Activated naive CD4-positive, alpha-beta T cell treated with anti-CD3 and anti-CD28 coated beads, Interleukin-2, amount 10 ng/mL, durations not matched to agents 7 days and 5 days (primary cell): ENCODE data around the gene TBL1XR1.

Experiments
- CTCF ChIA-PET: fragments of 350-600 bp; sonication (Branson Sonifier 250); formaldehyde crosslinking; loops from one replicate; lab custom pipeline; 2021; ENCODE audit warnings: antibody characterized with exemption; lab: Charles Lee
- DNase-seq: peaks from one replicate; pipeline ENCODE4 v3.0.0-alpha.2; 2020
- H3K27ac Mint-ChIP-seq: one replicate; pipeline ENCODE4 v1.8.0; 2021; ENCODE audit warnings: mild to moderate bottlenecking, moderate library complexity, mixed read lengths
- H3K27me3 Mint-ChIP-seq: one replicate; pipeline ENCODE4 v1.8.0; 2021; ENCODE audit warnings: mild to moderate bottlenecking, mixed read lengths
- H3K36me3 Mint-ChIP-seq: one replicate; pipeline ENCODE4 v1.8.0; 2021; ENCODE audit warnings: mixed read lengths
- H3K4me1 Mint-ChIP-seq: one replicate; pipeline ENCODE4 v1.8.0; 2021; ENCODE audit warnings: mixed read lengths
- H3K4me3 Mint-ChIP-seq: one replicate; pipeline ENCODE4 v1.8.0; 2021; ENCODE audit warnings: mild to moderate bottlenecking, moderate library complexity, mixed read lengths
- H3K9me3 Mint-ChIP-seq: one replicate; pipeline ENCODE4 v1.8.0; 2021; ENCODE audit warnings: mixed read lengths

The TBL1XR1 gene

DNA sequence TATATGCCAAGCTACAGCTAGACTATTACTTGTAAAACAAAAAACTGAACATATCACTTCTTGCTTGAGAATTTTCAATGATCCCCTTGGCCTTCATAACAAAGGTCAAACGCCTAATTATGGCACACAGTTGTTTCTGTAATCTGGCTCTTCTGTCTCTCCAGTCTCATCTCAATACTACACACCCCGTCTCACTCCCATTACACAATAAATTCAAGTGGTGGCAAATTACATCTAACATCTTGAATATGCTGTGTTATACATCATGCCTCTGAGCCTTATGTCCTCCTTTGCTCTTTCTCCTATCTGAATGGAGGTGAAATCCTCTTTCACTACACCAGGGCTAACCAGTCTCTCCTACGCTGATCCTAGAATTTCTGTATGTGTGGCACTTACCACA is 140.4 kb downstream of the TBL1XR1 start:
- H3K4me1 Mint-ChIP-seq: peaks cover 14% of the 10 kb centered on the region
- H3K4me3 Mint-ChIP-seq: no peak overlapping the region
- no peaks in the 10 kb centered on the region for H3K9me3 Mint-ChIP-seq
- CTCF ChIA-PET: no interaction called here
- DNase-seq: no peak
- H3K36me3 Mint-ChIP-seq: peaks cover 21% of the 10 kb centered on the region
- H3K27me3 Mint-ChIP-seq: no peaks in the 10 kb centered on the region
- no peak overlapping the region for H3K27ac Mint-ChIP-seq

GRCh38 chr3:177055605-177056571 is 141.4 kb downstream of the TBL1XR1 start:
- DNase-seq: no peak
- H3K4me1 Mint-ChIP-seq: peaks cover 15% of the 10 kb centered on the region
- H3K4me3 Mint-ChIP-seq: no peak overlapping the region
- no peaks in the 10 kb centered on the region for H3K9me3 Mint-ChIP-seq
- peaks cover 18% of the 10 kb centered on the region for H3K36me3 Mint-ChIP-seq
- H3K27ac Mint-ChIP-seq: no peak overlapping the region
- CTCF ChIA-PET: interaction anchor here (0.9 kb wide), 1 partner anchor 145 kb away, joined by 3 read pairs; no protein-coding TSS in a partner anchor
- no peaks in the 10 kb centered on the region for H3K27me3 Mint-ChIP-seq

DNA sequence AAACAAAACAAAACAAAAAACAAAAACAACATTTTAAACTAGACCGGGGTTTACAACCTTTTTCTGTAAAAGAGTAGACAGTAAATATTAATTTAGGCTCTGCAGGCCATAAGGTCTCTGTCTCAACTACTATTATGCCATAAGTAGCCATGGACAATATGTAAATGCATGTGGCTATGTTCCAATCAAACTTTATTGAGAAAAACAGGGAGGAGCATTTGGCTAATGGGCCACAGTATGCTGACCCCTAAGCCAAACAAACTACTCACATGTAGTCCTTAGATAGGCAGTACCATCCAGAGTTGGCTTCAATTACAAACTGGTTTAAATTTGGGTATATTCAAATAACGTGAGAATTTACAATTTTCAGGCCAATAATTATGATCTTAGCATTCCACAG is 144.2 kb downstream of the TBL1XR1 start:
- no peak for DNase-seq
- H3K4me3 Mint-ChIP-seq: no peak overlapping the region
- H3K9me3 Mint-ChIP-seq: no peaks in the 10 kb centered on the region
- CTCF ChIA-PET: no interaction called here
- no peaks in the 10 kb centered on the region for H3K27me3 Mint-ChIP-seq
- H3K36me3 Mint-ChIP-seq: peaks cover 30% of the 10 kb centered on the region
- peaks cover 10% of the 10 kb centered on the region for H3K4me1 Mint-ChIP-seq
- H3K27ac Mint-ChIP-seq: peak overlapping the region; percentile 34

DNA sequence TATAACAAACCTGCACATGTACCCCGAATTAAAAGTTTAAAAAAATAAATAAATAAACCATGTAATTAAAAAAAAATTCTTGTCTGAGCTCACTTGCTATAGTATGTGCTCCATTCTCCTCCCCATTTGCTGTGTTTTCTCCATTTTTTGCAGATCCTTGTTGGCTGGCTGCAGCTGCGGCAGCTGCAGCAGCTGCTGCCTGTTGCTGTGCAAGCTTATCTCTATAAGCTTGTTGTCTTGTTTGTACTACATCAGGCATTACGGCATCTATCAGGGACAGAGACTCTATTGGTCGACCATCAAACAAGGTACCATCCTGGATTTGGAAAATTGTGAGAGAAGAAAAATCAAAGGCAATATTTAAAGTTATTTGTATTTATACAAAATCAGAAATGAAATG is 145.9 kb downstream of the TBL1XR1 start:
- H3K9me3 Mint-ChIP-seq: no peaks in the 10 kb centered on the region
- DNase-seq: no peak
- H3K4me3 Mint-ChIP-seq: no peak overlapping the region
- H3K27ac Mint-ChIP-seq: no peak overlapping the region
- peaks cover 10% of the 10 kb centered on the region for H3K4me1 Mint-ChIP-seq
- H3K36me3 Mint-ChIP-seq: peaks cover 38% of the 10 kb centered on the region
- H3K27me3 Mint-ChIP-seq: no peaks in the 10 kb centered on the region
- CTCF ChIA-PET: interaction anchor here (0.6 to 2.1 kb wide), 9 partner anchors 12 to 941 kb away, joined by 3 to 9 read pairs (median 4); no protein-coding TSS in a partner anchor

DNA sequence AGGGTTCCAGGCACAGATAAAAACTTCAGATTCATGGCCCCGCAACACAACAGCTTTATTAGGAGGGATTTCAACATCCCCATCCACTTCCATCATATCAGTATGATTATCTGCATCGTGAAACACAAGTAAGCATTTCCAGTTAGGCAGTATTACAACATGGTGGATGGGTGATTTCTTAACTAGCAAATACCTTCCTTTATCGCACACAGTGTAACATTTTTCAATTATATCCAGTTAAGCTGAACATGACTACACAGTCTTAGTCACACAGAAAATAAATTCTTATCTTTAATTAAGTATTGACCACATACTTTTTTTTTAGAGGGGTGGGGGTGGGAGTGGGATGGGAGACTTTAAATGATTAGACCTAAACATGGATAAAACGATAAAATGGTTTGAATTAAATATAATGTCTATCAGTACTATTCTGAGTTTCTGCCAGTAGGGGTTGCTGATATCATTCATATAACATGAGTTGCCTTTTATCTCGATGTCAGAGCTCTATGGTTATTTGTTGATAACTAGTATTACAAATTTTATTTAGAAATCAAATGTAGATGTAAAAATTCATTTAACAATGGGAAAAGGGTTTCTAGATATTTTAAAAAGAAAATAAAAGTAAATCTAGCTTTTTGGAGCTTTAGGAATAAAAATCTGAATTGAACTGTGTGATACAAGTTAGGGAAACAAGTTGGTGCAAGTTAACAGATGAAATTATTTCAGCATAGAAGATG is 146.6 kb downstream of the TBL1XR1 start:
- Mint-ChIP-seq H3K27ac (no peak overlapping the region), H3K4me3 (no peak overlapping the region), H3K4me1 (peaks cover 7% of the 10 kb centered on the region), H3K9me3 (no peaks in the 10 kb centered on the region), H3K27me3 (no peaks in the 10 kb centered on the region), H3K36me3 (peaks cover 41% of the 10 kb centered on the region)
- CTCF ChIA-PET: interaction anchor here (0.6 to 2.1 kb wide), 10 partner anchors 13 to 942 kb away, joined by 3 to 9 read pairs (median 4); no protein-coding TSS in a partner anchor
- no peak for DNase-seq

- peaks cover 71% of the 10 kb centered on the region for H3K36me3 Mint-ChIP-seq
- CTCF ChIA-PET: no interaction called here
- no peak overlapping the region for H3K4me3 Mint-ChIP-seq
Measured at GRCh38 chr3:177045767-177046166, 151.5 kb downstream of the TBL1XR1 start.

DNA sequence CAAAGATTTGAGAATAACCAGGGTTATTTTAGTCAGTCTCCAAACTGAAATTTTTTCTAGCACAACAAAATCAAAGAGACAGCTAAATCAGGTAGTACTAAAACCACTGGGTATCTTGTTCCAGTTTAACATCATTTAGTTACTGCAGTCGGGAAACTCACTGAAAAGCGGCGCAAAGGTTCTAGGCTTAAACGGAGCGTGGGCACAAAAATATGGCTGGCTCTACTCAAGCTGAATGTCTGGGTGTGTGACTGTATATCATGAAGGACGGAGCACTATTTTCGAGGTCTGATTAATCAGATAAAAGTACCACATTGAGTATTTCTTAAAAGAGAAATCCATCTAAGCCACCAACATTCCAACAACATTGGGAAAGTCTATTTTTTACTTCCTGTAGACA is 152.1 kb downstream of the TBL1XR1 start:
- H3K9me3 Mint-ChIP-seq: peaks cover 2% of the 10 kb centered on the region
- peaks cover 21% of the 10 kb centered on the region for H3K4me1 Mint-ChIP-seq
- peak overlapping the region; percentile 9 for H3K27ac Mint-ChIP-seq
- DNase-seq: no peak
- no peak overlapping the region for H3K4me3 Mint-ChIP-seq
- peaks cover 70% of the 10 kb centered on the region for H3K36me3 Mint-ChIP-seq
- no peaks in the 10 kb centered on the region for H3K27me3 Mint-ChIP-seq
- CTCF ChIA-PET: no interaction called here

More at GRCh38 chr3:177045767-177046166, 151.5 kb downstream of the TBL1XR1 start:
- Mint-ChIP-seq H3K27me3 (no peaks in the 10 kb centered on the region), H3K9me3 (peaks cover 2% of the 10 kb centered on the region), H3K27ac (no peak overlapping the region), H3K4me1 (peaks cover 17% of the 10 kb centered on the region)
- DNase-seq: no peak

- H3K27me3 Mint-ChIP-seq: no peaks in the 10 kb centered on the region
- peaks cover 2% of the 10 kb centered on the region for H3K9me3 Mint-ChIP-seq
- peaks cover 25% of the 10 kb centered on the region for H3K4me1 Mint-ChIP-seq
- DNase-seq: no peak
- H3K36me3 Mint-ChIP-seq: peaks cover 65% of the 10 kb centered on the region
- CTCF ChIA-PET: no interaction called here
- H3K4me3 Mint-ChIP-seq: no peak overlapping the region
- no peak overlapping the region for H3K27ac Mint-ChIP-seq
Measured at GRCh38 chr3:177041730-177042551, 155.3 kb downstream of the TBL1XR1 start.

GRCh38 chr3:177041021-177041729 is 156.1 kb downstream of the TBL1XR1 start:
- Mint-ChIP-seq H3K27ac (no peak overlapping the region), H3K4me1 (peaks cover 25% of the 10 kb centered on the region), H3K36me3 (peaks cover 65% of the 10 kb centered on the region), H3K27me3 (no peaks in the 10 kb centered on the region), H3K9me3 (peaks cover 2% of the 10 kb centered on the region), H3K4me3 (no peak overlapping the region)
- DNase-seq: no peak
- CTCF ChIA-PET: no interaction called here

- H3K4me1 Mint-ChIP-seq: peaks cover 25% of the 10 kb centered on the region
- H3K36me3 Mint-ChIP-seq: peaks cover 65% of the 10 kb centered on the region
- DNase-seq: no peak
- CTCF ChIA-PET: no interaction called here
- H3K27me3 Mint-ChIP-seq: no peaks in the 10 kb centered on the region
- peaks cover 2% of the 10 kb centered on the region for H3K9me3 Mint-ChIP-seq
- H3K4me3 Mint-ChIP-seq: no peak overlapping the region
- no peak overlapping the region for H3K27ac Mint-ChIP-seq
Measured at GRCh38 chr3:177039490-177040274, 157.6 kb downstream of the TBL1XR1 start.

DNA sequence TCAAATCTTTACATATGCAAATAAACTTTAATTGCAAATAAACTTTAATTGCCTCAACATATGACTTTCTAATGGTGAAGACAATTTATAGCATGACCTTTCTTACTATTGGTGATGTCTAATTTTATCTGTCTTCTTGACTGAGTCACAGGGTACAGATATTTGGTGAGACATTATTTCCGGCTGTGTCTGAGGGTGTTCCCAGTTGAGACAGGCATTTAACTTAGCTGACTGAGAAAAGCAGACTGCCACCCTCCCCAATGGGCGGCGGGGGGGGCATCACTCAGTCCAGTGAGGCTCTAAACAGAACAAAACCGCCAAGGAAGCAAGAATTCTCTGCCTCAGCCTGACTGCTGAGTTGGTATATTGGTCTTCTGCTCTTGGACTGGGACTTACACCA is 160.0 kb downstream of the TBL1XR1 start:
- no peak overlapping the region for H3K27ac Mint-ChIP-seq
- H3K4me3 Mint-ChIP-seq: no peak overlapping the region
- CTCF ChIA-PET: no interaction called here
- H3K4me1 Mint-ChIP-seq: peaks cover 20% of the 10 kb centered on the region
- peaks cover 55% of the 10 kb centered on the region for H3K36me3 Mint-ChIP-seq
- no peaks in the 10 kb centered on the region for H3K27me3 Mint-ChIP-seq
- H3K9me3 Mint-ChIP-seq: no peaks in the 10 kb centered on the region
- no peak for DNase-seq

DNA sequence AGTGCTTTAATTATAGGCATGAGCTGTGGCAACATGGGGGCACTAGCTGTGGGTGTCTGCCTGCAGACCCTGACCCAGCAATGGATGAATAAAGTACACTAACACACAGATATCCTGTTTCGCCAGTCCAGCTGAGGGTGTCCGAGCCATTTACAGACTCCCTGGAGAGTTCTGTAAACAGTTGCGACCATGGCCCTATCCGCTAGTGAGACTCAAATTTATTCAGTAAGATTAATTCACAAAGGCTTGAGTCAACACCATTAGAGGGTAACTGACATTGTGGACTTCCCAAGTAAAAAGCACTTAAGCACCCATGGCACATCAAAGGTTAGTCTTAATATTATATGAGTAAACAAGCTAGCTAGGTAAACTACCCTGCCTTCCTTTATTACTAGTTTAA is 161.6 kb downstream of the TBL1XR1 start:
- Mint-ChIP-seq H3K9me3 (no peaks in the 10 kb centered on the region), H3K4me1 (peaks cover 8% of the 10 kb centered on the region), H3K27me3 (no peaks in the 10 kb centered on the region), H3K4me3 (no peak overlapping the region), H3K27ac (no peak overlapping the region), H3K36me3 (peaks cover 49% of the 10 kb centered on the region)
- CTCF ChIA-PET: no interaction called here
- DNase-seq: no peak
